H9 (cell line): ENCODE measurements around the gene MARCHF10. TPM values are rescaled to one million over a fixed set of nuclear protein-coding genes. Genes with fewer than 3 reads are reported as not detected.

Experiments used
- DNase-seq: peaks from one replicate; pipeline ENCODE4 v3.0.0-alpha.2; 2017
- H2AFZ ChIP-seq: one replicate; pipeline ENCODE4 v1.6.1; 2013; ENCODE audit warnings: mild to moderate bottlenecking, low read length, control low read depth, moderate library complexity
- H2AK5ac ChIP-seq: 2 replicates; pipeline ENCODE4 v1.6.1; 2013; ENCODE audit warnings: low read length, control low read depth, mixed read lengths; ENCODE audit not compliant: insufficient read length
- H2BK120ac ChIP-seq: one replicate; pipeline ENCODE4 v1.6.1; 2013; ENCODE audit warnings: low read depth, mild to moderate bottlenecking, low read length, control low read depth, inconsistent platforms; ENCODE audit not compliant: poor library complexity, severe bottlenecking
- H2BK12ac ChIP-seq: 2 replicates; pipeline ENCODE4 v1.6.1; 2013; ENCODE audit warnings: low read length, control low read depth, mixed read lengths, low read depth; ENCODE audit not compliant: insufficient read length
- H2BK15ac ChIP-seq: 2 replicates; pipeline ENCODE4 v1.6.1; 2013; ENCODE audit warnings: low read depth, low read length, control low read depth
- H2BK20ac ChIP-seq: one replicate; pipeline ENCODE4 v1.6.1; 2013; ENCODE audit warnings: low read depth, mild to moderate bottlenecking, low read length, control low read depth, inconsistent platforms; ENCODE audit not compliant: poor library complexity, severe bottlenecking
- H2BK5ac ChIP-seq: 2 replicates; pipeline ENCODE4 v1.6.1; 2013; ENCODE audit warnings: low read length, control low read depth, mixed read lengths; ENCODE audit not compliant: insufficient read length
- H3K14ac ChIP-seq: 2 replicates; pipeline ENCODE4 v1.6.1; 2013; ENCODE audit warnings: low read length, control low read depth; ENCODE audit not compliant: insufficient read depth
- H3K18ac ChIP-seq: 2 replicates; pipeline ENCODE4 v1.6.1; 2013; ENCODE audit warnings: low read depth, mild to moderate bottlenecking, mixed read lengths, low read length, control low read depth; ENCODE audit not compliant: insufficient read length
- H3K23ac ChIP-seq: 2 replicates; pipeline ENCODE4 v1.6.1; 2013; ENCODE audit warnings: low read length, control low read depth, mixed read lengths, low read depth; ENCODE audit not compliant: insufficient read length
- H3K23me2 ChIP-seq: 2 replicates; pipeline ENCODE4 v1.6.1; 2013; ENCODE audit warnings: low read depth, mild to moderate bottlenecking, mixed read lengths, low read length, control low read depth; ENCODE audit not compliant: insufficient read length, poor library complexity, severe bottlenecking
- H3K27ac ChIP-seq: 2 replicates; pipeline ENCODE4 v1.5.1; 2013; ENCODE audit warnings: low read length, control low read depth, mixed read lengths, low read depth; ENCODE audit not compliant: insufficient read length
- H3K27me3 ChIP-seq: 2 replicates; pipeline ENCODE4 v1.6.1; 2013; ENCODE audit warnings: low read length, control low read depth, inconsistent platforms; ENCODE audit not compliant: insufficient read depth
- H3K4ac ChIP-seq: 2 replicates; pipeline ENCODE4 v1.6.1; 2013; ENCODE audit warnings: low read depth, mild to moderate bottlenecking, control low read depth, inconsistent platforms, low read length, moderate library complexity
- H3K4me1 ChIP-seq: 2 replicates; pipeline ENCODE4 v1.6.1; 2013; ENCODE audit warnings: low read length, control low read depth, inconsistent platforms; ENCODE audit not compliant: insufficient read depth
- H3K4me2 ChIP-seq: 2 replicates; pipeline ENCODE4 v1.6.1; 2013; ENCODE audit warnings: low read length, control low read depth, mixed read lengths; ENCODE audit not compliant: insufficient read length, insufficient read depth
- H3K56ac ChIP-seq: 2 replicates; pipeline ENCODE4 v1.6.1; 2013; ENCODE audit warnings: low read depth, mild to moderate bottlenecking, mixed read lengths, low read length, control low read depth; ENCODE audit not compliant: insufficient read length
- H3K79me1 ChIP-seq: 2 replicates; pipeline ENCODE4 v1.6.1; 2013; ENCODE audit warnings: low read depth, mild to moderate bottlenecking, moderate library complexity, low read length, control low read depth, inconsistent platforms; ENCODE audit not compliant: insufficient read depth, poor library complexity, severe bottlenecking
- H3K79me2 ChIP-seq: 2 replicates; pipeline ENCODE4 v1.6.1; 2013; ENCODE audit warnings: low read length, control low read depth, inconsistent platforms; ENCODE audit not compliant: insufficient read depth
- H3K9ac ChIP-seq: 2 replicates; pipeline ENCODE4 v1.6.1; 2013; ENCODE audit warnings: low read length, control low read depth, mixed read lengths; ENCODE audit not compliant: insufficient read length; ENCODE audit errors: extremely low read depth
- H3K9me3 ChIP-seq: one replicate; pipeline ENCODE4 v1.6.1; 2013; ENCODE audit warnings: low read depth, low read length, inconsistent platforms; ENCODE audit not compliant: control insufficient read depth
- H3T11ph ChIP-seq: one replicate; pipeline ENCODE4 v1.6.1; 2013; ENCODE audit warnings: mild to moderate bottlenecking, low read length, control low read depth, inconsistent platforms
- H4K20me1 ChIP-seq: one replicate; pipeline ENCODE4 v1.6.1; 2013; ENCODE audit not compliant: control insufficient read depth, insufficient read length, insufficient read depth
- H4K5ac ChIP-seq: 2 replicates; pipeline ENCODE4 v1.6.1; 2013; ENCODE audit warnings: low read depth, mild to moderate bottlenecking, mixed read lengths, low read length, control low read depth; ENCODE audit not compliant: insufficient read length
- H4K8ac ChIP-seq: replicated peaks from 2 replicates; pipeline ENCODE4 v1.6.1; 2013; ENCODE audit warnings: low read length, control low read depth, mixed read lengths, low read depth; ENCODE audit not compliant: insufficient read length
- H4K91ac ChIP-seq: 2 replicates; pipeline ENCODE4 v1.6.1; 2013; ENCODE audit warnings: low read depth, mild to moderate bottlenecking, moderate library complexity, mixed read lengths, low read length, control low read depth; ENCODE audit not compliant: insufficient read length
- H3K27ac Mint-ChIP-seq, 3 experiments: 2 replicates in 2 of 3; 3 replicates in 1 of 3; pipeline ENCODE4 v1.8.0; 2020 to 2021; ENCODE audit warnings: mixed read lengths in 3 of 3, mild to moderate bottlenecking in 1 of 3, moderate library complexity in 1 of 3
- H3K27me3 Mint-ChIP-seq: 2 replicates; pipeline ENCODE4 v1.8.0; 2021; ENCODE audit warnings: low read depth, mild to moderate bottlenecking, moderate library complexity, mixed read lengths
- H3K36me3 Mint-ChIP-seq, 3 experiments: 2 replicates in 2 of 3; 3 replicates in 1 of 3; pipeline ENCODE4 v1.8.0; 2020 to 2021; ENCODE audit warnings: low read depth in 3 of 3, mixed read lengths in 3 of 3; ENCODE audit not compliant: insufficient read depth in 1 of 3
- H3K4me1 Mint-ChIP-seq, 2 experiments: 2 replicates each; pipeline ENCODE4 v1.8.0; 2020; ENCODE audit warnings: mixed read lengths in 2 of 2
- H3K4me3 Mint-ChIP-seq, 2 experiments: 2 replicates in 1 of 2; 3 replicates in 1 of 2; pipeline ENCODE4 v1.8.0; 2020 to 2021; ENCODE audit warnings: mild to moderate bottlenecking in 2 of 2, mixed read lengths in 2 of 2, moderate library complexity in 1 of 2
- H3K9me3 Mint-ChIP-seq, 2 experiments: 2 replicates in 1 of 2; 3 replicates in 1 of 2; pipeline ENCODE4 v1.8.0; 2020; ENCODE audit warnings: mild to moderate bottlenecking in 2 of 2, mixed read lengths in 2 of 2, moderate library complexity in 1 of 2
- CTCF ChIP-seq: fragments of 200-600 bp; sonication (generic); conservative IDR thresholded peaks from 3 replicates; pipeline ENCODE4 v1.8.0; 2021; ENCODE audit warnings: antibody characterized with exemption, mild to moderate bottlenecking
- WGBS: extraction: QIAGEN DNeasy Blood & Tissue Kit; methylation state at CpG from one replicate; pipeline ENCODE4 v1.1.7; 2013; ENCODE audit warnings: missing lambda C conversion rate, low lambda C conversion rate, mixed read lengths; ENCODE audit not compliant: insufficient read length; ENCODE audit errors: extremely low coverage; 5-methylcytosine and 5-hydroxymethylcytosine counted together
- total RNA-seq: library from RNA; stranded (reverse); gene quantifications from 2 replicates; pipeline ENCODE4 v1.2.1, GENCODE V29; 2021

Gene MARCHF10
- total RNA-seq, 1 experiment from 2014 or later = not detected

- no peak overlapping the region for H3K27ac ChIP-seq
- no CpG with 5 or more reads among the region's 7 CpGs for WGBS
- H3K4me1 Mint-ChIP-seq = peaks cover 34 to 43% of the 10 kb centered on the region in 2 experiments
These were observed 46.2 kb downstream of the MARCHF10 start for GRCh38 chr17:62761884-62762283.

More at GRCh38 chr17:62761884-62762283, 46.2 kb downstream of the MARCHF10 start:
- Histone ChIP-seq H3K14ac (no peak overlapping the region), H3K4ac (no peak overlapping the region), H3K9me3 (no peaks in the 10 kb centered on the region), H3K18ac (no peak overlapping the region), H3K23me2 (no peaks in the 10 kb centered on the region), H4K8ac (no peak overlapping the region), H2BK120ac (no peak overlapping the region), H3K79me1 (no peaks in the 10 kb centered on the region), H2AFZ (no peak overlapping the region), H3T11ph (no peak overlapping the region), H3K23ac (no peak overlapping the region), H3K9ac (no peak overlapping the region), H4K91ac (no peak overlapping the region), H2BK20ac (no peak overlapping the region), H3K56ac (no peak overlapping the region), H4K5ac (no peak overlapping the region), H2BK15ac (no peak overlapping the region), H3K4me2 (no peak overlapping the region), H2BK12ac (no peak overlapping the region), H4K20me1 (no peaks in the 10 kb centered on the region), H3K4me1 (no peaks in the 10 kb centered on the region; the same call in 1 of the 2 replicates), H2BK5ac (no peak overlapping the region), H3K27me3 (no peaks in the 10 kb centered on the region), H2AK5ac (no peak overlapping the region), H3K79me2 (no peaks in the 10 kb centered on the region)
- H3K27ac Mint-ChIP-seq = peak overlapping the region in 2 of 3 experiments; percentile 26 to 55; a peak in 2 of 7 replicates
- peak; percentile 98 for DNase-seq
- peaks cover 8% of the 10 kb centered on the region for H3K27me3 Mint-ChIP-seq
- no peaks in the 10 kb centered on the region for H3K9me3 Mint-ChIP-seq
- no peak overlapping the region for H3K4me3 Mint-ChIP-seq
- no peak for TF ChIP-seq CTCF
- H3K36me3 Mint-ChIP-seq = no peaks in the 10 kb centered on the region
